Mesendoderm (in vitro differentiated cells): ENCODE results near the gene EXOG.

Source experiments
- DNase-seq: peaks from one replicate; pipeline ENCODE4 v3.0.0; 2013
- H2AK5ac ChIP-seq: 2 replicates; pipeline ENCODE4 v1.6.1; 2013; ENCODE audit warnings: low read length, inconsistent platforms
- H2BK120ac ChIP-seq: 2 replicates; pipeline ENCODE4 v1.6.1; 2013; ENCODE audit warnings: low read depth, mild to moderate bottlenecking, low read length, moderate library complexity, mixed read lengths
- H2BK15ac ChIP-seq: replicated peaks from 2 replicates; pipeline ENCODE4 v1.6.1; 2013; ENCODE audit warnings: low read depth, mild to moderate bottlenecking, moderate library complexity
- H2BK5ac ChIP-seq: 2 replicates; pipeline ENCODE4 v1.6.1; 2013; ENCODE audit warnings: low read length, inconsistent platforms
- H3K18ac ChIP-seq: 2 replicates; pipeline ENCODE4 v1.6.1; 2013; ENCODE audit warnings: mild to moderate bottlenecking, low read length, mixed read lengths
- H3K23ac ChIP-seq: one replicate; pipeline ENCODE4 v1.6.1; 2013; ENCODE audit warnings: low read length
- H3K27ac ChIP-seq: 2 replicates; pipeline ENCODE4 v1.5.1; 2013; ENCODE audit warnings: low read depth, mild to moderate bottlenecking, inconsistent platforms, low read length, moderate library complexity
- H3K27me3 ChIP-seq: 2 replicates; pipeline ENCODE4 v1.6.1; 2013; ENCODE audit warnings: low read length, control low read depth, mild to moderate bottlenecking, inconsistent platforms; ENCODE audit not compliant: insufficient read depth, poor library complexity
- H3K36me3 ChIP-seq: 2 replicates; pipeline ENCODE4 v1.6.1; 2013; ENCODE audit warnings: low read length, inconsistent platforms; ENCODE audit not compliant: control insufficient read depth, insufficient read depth
- H3K4ac ChIP-seq: one replicate; pipeline ENCODE4 v1.6.1; 2013; ENCODE audit warnings: low read depth, mild to moderate bottlenecking, low read length, moderate library complexity
- H3K4me1 ChIP-seq: 2 replicates; pipeline ENCODE4 v1.6.1; 2013; ENCODE audit warnings: low read depth, low read length, inconsistent platforms; ENCODE audit not compliant: control insufficient read depth
- H3K4me2 ChIP-seq: 2 replicates; pipeline ENCODE4 v1.6.1; 2013; ENCODE audit warnings: low read length
- H3K4me3 ChIP-seq: 2 replicates; pipeline ENCODE4 v1.5.1; 2013; ENCODE audit warnings: mild to moderate bottlenecking, low read length
- H3K56ac ChIP-seq: one replicate; pipeline ENCODE4 v1.6.1; 2013; ENCODE audit warnings: low read length
- H3K79me1 ChIP-seq: 2 replicates; pipeline ENCODE4 v1.6.1; 2013; ENCODE audit warnings: low read length, inconsistent platforms
- H3K79me2 ChIP-seq: 2 replicates; pipeline ENCODE4 v1.6.1; 2013; ENCODE audit warnings: mild to moderate bottlenecking, low read length; ENCODE audit not compliant: control insufficient read depth, insufficient read depth
- H3K9ac ChIP-seq: 2 replicates; pipeline ENCODE4 v1.6.1; 2013; ENCODE audit warnings: low read length, inconsistent platforms
- H4K5ac ChIP-seq: one replicate; pipeline ENCODE4 v1.6.1; 2013; ENCODE audit warnings: low read length
- H4K8ac ChIP-seq: one replicate; pipeline ENCODE4 v1.6.1; 2013; ENCODE audit warnings: low read depth, mild to moderate bottlenecking, control low read depth, low read length, moderate library complexity
- WGBS: extraction: QIAGEN DNeasy Blood & Tissue Kit; methylation state at CpG from one replicate; pipeline ENCODE4 v1.1.7; 2013; ENCODE audit warnings: low lambda C conversion rate, missing lambda C conversion rate; ENCODE audit not compliant: insufficient coverage; ENCODE audit errors: extremely low coverage; 5-methylcytosine and 5-hydroxymethylcytosine counted together

The EXOG gene

GRCh38 chr3:38480093-38480445 is 16.1 kb upstream of the EXOG start:
- Histone ChIP-seq H3K27ac (no peak overlapping the region), H3K79me2 (peaks cover 17% of the 10 kb centered on the region), H3K9ac (no peak overlapping the region), H3K4ac (no peak overlapping the region), H3K23ac (no peak overlapping the region), H3K4me2 (no peak overlapping the region), H2BK15ac (no peak overlapping the region), H2BK5ac (no peak overlapping the region), H3K18ac (no peak overlapping the region), H3K27me3 (no peaks in the 10 kb centered on the region), H3K36me3 (peaks cover 12% of the 10 kb centered on the region), H3K4me3 (no peak overlapping the region), H3K4me1 (no peaks in the 10 kb centered on the region), H2BK120ac (no peak overlapping the region), H3K79me1 (peaks cover 16% of the 10 kb centered on the region), H2AK5ac (no peak overlapping the region), H4K5ac (no peak overlapping the region), H3K56ac (no peak overlapping the region), H4K8ac (no peak overlapping the region)
- no peak for DNase-seq
- WGBS: no CpG with 5 or more reads among the region's 3 CpGs

- Histone ChIP-seq H2BK5ac (no peak overlapping the region), H3K9ac (no peak overlapping the region), H3K27ac (no peak overlapping the region), H3K56ac (no peak overlapping the region), H3K23ac (no peak overlapping the region), H3K4me3 (no peak overlapping the region), H4K5ac (no peak overlapping the region), H3K36me3 (peaks cover 12% of the 10 kb centered on the region), H3K27me3 (no peaks in the 10 kb centered on the region), H2BK15ac (no peak overlapping the region), H4K8ac (no peak overlapping the region), H2BK120ac (no peak overlapping the region), H3K18ac (no peak overlapping the region), H3K4ac (no peak overlapping the region), H3K4me2 (no peak overlapping the region), H3K79me1 (peaks cover 11% of the 10 kb centered on the region), H3K79me2 (peaks cover 10% of the 10 kb centered on the region), H3K4me1 (no peaks in the 10 kb centered on the region), H2AK5ac (no peak overlapping the region)
- no CpG with 5 or more reads among the region's 2 CpGs for WGBS
- DNase-seq: no peak
Observed at GRCh38 chr3:38480930-38481329, 15.2 kb upstream of the EXOG start.

GRCh38 chr3:38482951-38483350 is 13.2 kb upstream of the EXOG start:
- Histone ChIP-seq H3K79me1 (peaks cover 2% of the 10 kb centered on the region), H2AK5ac (no peak overlapping the region), H3K4me2 (no peak overlapping the region), H4K5ac (no peak overlapping the region), H3K36me3 (peaks cover 12% of the 10 kb centered on the region), H3K79me2 (no peaks in the 10 kb centered on the region), H3K9ac (no peak overlapping the region), H3K4me3 (no peak overlapping the region), H2BK15ac (no peak overlapping the region), H4K8ac (no peak overlapping the region), H2BK5ac (no peak overlapping the region), H3K27me3 (no peaks in the 10 kb centered on the region), H3K27ac (no peak overlapping the region), H3K4me1 (no peaks in the 10 kb centered on the region), H2BK120ac (no peak overlapping the region), H3K4ac (no peak overlapping the region), H3K18ac (no peak overlapping the region), H3K23ac (no peak overlapping the region), H3K56ac (no peak overlapping the region)
- DNase-seq: no peak
- WGBS: no CpG with 5 or more reads among the region's 10 CpGs

- peaks cover 2% of the 10 kb centered on the region for H3K36me3 ChIP-seq
- no peak overlapping the region for H3K56ac ChIP-seq
- no peak overlapping the region for H3K23ac ChIP-seq
- no peak overlapping the region for H4K5ac ChIP-seq
- WGBS: no CpG with 5 or more reads among the region's 3 CpGs
- no peak overlapping the region for H4K8ac ChIP-seq
- H3K79me2 ChIP-seq: no peaks in the 10 kb centered on the region
- H3K9ac ChIP-seq: no peak overlapping the region
- no peaks in the 10 kb centered on the region for H3K4me1 ChIP-seq
- no peak for DNase-seq
- no peak overlapping the region for H3K4me3 ChIP-seq
- H3K27me3 ChIP-seq: no peaks in the 10 kb centered on the region
- H2AK5ac ChIP-seq: no peak overlapping the region
- no peak overlapping the region for H3K4ac ChIP-seq
- H3K4me2 ChIP-seq: no peak overlapping the region
- H2BK5ac ChIP-seq: no peak overlapping the region
- no peak overlapping the region for H3K27ac ChIP-seq
- no peak overlapping the region for H3K18ac ChIP-seq
- no peak overlapping the region for H2BK120ac ChIP-seq
- H3K79me1 ChIP-seq: peaks cover 2% of the 10 kb centered on the region
- H2BK15ac ChIP-seq: no peak overlapping the region
Observed at GRCh38 chr3:38487323-38487722, 8.8 kb upstream of the EXOG start.

GRCh38 chr3:38488949-38489348 is 7.2 kb upstream of the EXOG start:
- Histone ChIP-seq H2BK15ac (no peak overlapping the region), H4K8ac (no peak overlapping the region), H3K56ac (no peak overlapping the region), H3K9ac (no peak overlapping the region), H3K27me3 (no peaks in the 10 kb centered on the region), H3K4me2 (no peak overlapping the region), H2AK5ac (no peak overlapping the region), H3K79me1 (peaks cover 2% of the 10 kb centered on the region), H3K4me1 (no peaks in the 10 kb centered on the region), H3K18ac (no peak overlapping the region), H3K4ac (no peak overlapping the region), H2BK120ac (no peak overlapping the region), H3K36me3 (no peaks in the 10 kb centered on the region), H3K23ac (no peak overlapping the region), H3K4me3 (no peak overlapping the region), H2BK5ac (no peak overlapping the region), H3K79me2 (no peaks in the 10 kb centered on the region), H3K27ac (no peak overlapping the region), H4K5ac (no peak overlapping the region)
- no CpG with 5 or more reads among the region's 2 CpGs for WGBS
- DNase-seq: no peak

GRCh38 chr3:38489766-38490165 is 6.4 kb upstream of the EXOG start:
- Histone ChIP-seq H2BK120ac (no peak overlapping the region), H3K9ac (no peak overlapping the region), H3K79me1 (peaks cover 2% of the 10 kb centered on the region), H2AK5ac (no peak overlapping the region), H3K56ac (no peak overlapping the region), H3K27me3 (no peaks in the 10 kb centered on the region), H4K5ac (no peak overlapping the region), H3K4me3 (no peak overlapping the region), H3K4me1 (no peaks in the 10 kb centered on the region), H3K23ac (no peak overlapping the region), H3K79me2 (no peaks in the 10 kb centered on the region), H3K18ac (no peak overlapping the region), H3K27ac (no peak overlapping the region), H3K4me2 (no peak overlapping the region), H3K36me3 (no peaks in the 10 kb centered on the region), H2BK5ac (no peak overlapping the region), H3K4ac (no peak overlapping the region), H2BK15ac (no peak overlapping the region), H4K8ac (no peak overlapping the region)
- no peak for DNase-seq
- WGBS: no CpG with 5 or more reads among the region's 2 CpGs
